Hypothalamus (tissue), 51 donors: ENCODE results near the gene VGF.

Experiments used
- DNase-seq, 51 donors: peaks; one replicate each; lab custom pipeline; 2025; lab: John Stamatoyannopoulos, UW

The VGF gene

GRCh38 chr7:101167645-101168411 lies 2.5 kb upstream of the VGF start:
- no peak for DNase-seq

DNA sequence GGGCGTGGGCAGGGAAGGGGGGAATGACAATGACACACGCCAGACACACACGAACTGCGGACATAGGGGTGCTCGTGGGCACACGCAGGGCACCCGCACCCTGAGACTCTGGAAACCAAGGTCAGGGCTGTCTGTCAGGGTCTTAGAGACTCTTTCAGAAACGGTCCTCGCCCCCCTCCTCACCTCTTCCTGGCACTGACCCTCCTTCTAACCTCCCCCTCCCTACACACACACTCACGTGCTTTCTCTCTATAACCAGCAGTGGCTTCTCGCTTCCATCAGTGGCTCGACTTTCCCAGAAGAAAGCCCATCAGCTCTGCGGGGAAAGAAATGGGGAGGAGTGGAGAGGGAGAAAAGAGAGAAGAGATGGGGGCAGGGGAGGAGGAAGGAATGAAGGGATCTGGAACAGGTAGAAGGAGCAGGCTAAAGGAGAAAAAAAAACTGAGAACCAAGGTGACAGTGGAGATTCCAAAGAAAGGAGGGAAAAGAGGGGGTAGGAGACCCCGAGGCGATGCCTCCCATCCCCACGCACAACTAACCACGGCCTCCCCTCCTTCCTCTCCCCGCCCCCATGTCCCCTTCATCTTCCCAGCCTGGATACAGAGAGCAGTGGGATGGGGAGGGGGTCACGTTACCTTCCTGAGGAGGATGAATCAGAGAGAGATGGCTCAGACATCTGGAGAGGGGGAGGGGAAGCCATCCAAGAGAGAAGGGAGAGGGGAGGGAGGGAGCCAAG lies 1.7 kb upstream of the VGF start:
- peak in 1 of 51 donors; percentile 24 for DNase-seq

- no peak for DNase-seq
Observed at GRCh38 chr7:101166648-101166908, 1.2 kb upstream of the VGF start.

- no peak for DNase-seq
Observed at GRCh38 chr7:101165958-101166647, 734 bp upstream of the VGF start.

- DNase-seq = peak in 1 of 51 donors; percentile 7
Observed at GRCh38 chr7:101164071-101164840, 1.1 kb downstream of the VGF start.

GRCh38 chr7:101163279-101164070 lies 1.9 kb downstream of the VGF start:
- DNase-seq = peak in 9 of 51 donors; percentile 7 to 58 (median 29)

DNA sequence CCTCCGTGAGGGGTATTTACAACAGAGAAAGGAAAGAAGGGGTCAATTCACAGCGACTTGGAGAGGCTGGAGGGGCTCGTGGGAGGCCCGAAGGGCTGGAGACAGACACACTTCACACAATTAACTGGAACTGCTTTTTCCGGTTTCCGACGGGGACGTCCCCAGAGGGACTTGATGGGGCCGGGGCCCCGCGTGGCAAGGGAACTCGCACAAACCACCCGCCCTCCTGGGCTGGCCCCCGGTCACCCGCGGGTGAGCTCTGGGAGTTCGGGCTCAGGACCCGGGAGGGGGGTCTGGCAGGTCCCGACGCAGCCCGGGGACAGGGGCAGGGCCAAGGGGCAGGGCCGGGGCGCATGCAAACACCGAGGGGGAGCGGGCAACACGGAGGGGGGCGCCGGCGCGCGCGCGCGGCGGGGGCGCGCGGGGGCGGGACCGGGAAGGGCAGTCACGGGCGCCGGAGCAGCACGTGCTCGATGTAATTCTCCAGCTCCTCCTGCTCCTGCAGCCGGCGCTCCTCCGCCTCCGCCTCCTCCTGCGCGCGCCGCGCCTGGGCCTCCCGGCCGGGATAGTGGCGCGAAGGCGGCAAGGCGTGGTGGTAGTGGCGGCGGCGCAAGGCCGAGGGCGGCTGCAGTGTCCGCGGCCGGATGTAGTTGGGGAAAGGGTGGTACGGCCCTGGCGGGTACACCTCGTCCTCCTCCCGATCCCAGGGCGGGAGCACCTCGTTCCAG lies 2.7 kb downstream of the VGF start:
- DNase-seq = peak in 4 of 51 donors; percentile 7 to 39 (median 25)

DNA sequence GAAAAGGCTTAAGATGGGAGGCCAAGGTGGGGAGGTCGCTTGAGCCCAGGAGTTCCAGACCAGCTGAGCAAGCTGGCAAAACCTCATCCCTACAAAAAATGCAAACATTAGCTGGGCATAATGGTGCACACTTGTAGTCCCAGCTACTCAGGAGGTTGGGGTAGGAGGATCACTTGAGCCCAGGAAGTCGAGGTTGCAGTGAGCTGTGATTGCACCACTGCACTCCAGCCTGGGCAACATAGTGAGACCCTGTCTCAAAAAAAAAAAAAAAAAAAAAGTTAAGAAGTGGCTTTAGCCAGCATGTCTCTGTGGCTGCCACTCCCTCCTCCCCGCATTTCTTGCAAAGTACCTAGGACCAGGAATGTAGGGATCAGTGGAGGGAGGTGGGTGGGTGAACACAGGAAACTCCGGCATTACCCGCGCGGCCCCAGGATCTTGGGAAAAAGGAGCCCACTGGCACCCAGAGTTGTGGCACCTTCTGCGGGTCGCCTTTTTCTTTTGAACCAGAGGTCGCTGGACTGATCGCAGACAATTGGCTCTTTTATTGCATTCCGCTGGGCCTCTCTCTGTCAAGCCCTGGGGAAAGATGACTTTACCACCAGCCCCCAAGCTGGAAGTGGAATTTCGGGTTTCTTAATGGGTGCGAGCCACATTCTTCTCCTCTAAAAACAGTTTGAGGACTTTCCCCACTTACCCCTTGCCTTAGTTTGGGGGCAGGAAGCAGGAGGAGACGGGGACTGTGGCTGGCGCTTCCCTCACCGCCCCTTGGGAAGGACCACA lies 3.5 kb downstream of the VGF start:
- DNase-seq = no peak

DNA sequence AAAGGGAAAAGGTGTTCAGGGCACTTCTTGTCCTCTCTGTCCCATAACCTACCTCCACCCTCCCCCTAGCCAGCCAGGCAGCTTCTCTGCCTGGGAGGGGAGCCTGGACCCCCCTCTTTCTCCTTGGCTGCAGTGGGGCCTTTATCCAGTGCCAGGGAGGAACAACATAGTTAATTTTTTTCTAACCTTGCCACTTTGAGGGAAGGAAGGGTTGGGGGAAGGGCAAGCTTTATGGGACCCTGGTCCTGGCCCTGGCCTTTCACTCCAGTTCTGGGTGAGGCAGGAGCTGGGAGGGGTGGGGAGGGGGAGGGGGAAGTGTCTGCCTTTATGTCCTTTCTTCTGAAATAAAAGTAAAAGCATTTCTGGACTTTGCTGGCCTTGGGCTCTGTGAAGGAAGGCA lies 4.5 kb downstream of the VGF start:
- DNase-seq = no peak

GRCh38 chr7:101159696-101160674 lies 5.4 kb downstream of the VGF start:
- DNase-seq = peak in 3 of 51 donors; percentile 14 to 83 (median 32)

DNA sequence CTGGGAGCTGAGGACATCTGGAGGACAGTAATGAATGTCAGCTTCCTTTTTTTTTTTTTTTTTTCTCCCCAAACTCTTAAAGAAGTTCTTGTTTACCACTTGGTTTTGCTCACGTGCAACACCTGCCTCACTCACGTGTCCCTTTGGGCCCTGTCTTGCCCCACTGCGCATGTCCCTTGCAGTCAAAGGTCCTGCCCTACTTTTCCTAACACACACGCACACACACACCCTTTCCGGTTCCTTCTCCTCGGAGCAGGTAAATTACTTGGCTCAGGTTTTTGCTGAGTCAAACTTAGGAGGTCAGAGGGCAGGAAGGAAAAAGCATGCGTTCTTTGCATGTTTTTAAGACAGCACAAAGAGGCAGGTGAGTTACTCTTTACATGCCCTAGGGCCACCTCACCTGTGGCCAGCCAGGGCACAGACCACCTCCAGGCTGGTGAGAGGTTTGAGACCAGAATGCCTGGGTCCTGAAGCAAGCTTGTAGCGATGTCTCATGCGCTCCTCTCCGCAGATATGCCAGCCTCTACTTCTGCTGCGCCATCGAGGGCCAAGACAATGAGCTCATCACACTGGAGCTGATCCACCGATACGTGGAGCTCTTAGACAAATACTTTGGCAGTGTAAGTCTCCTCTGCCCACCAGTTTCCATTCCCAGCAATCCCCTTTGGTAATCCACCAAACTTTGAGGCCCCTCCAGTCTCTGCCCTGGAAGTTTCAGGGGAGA lies 8.3 kb downstream of the VGF start:
- DNase-seq = peak in 1 of 51 donors; percentile 29

DNA sequence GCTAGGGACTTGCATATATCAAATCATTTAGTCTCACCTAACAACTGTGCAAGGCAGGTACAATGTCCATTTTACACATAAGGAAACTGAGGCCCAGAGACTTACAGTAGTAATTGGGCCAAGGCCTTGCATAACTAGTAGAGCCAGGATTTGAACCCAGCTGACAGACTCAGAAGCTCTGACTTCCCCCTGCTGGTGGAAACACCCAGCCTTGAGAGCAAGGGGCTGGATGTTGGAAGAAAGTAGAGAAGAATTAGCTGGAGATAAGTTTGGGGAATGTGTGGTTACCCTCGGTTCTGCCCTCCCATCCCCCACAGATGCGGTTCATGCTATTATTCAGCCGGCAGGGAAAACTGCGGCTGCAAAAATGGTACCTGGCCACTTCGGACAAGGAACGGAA lies 9.1 kb downstream of the VGF start:
- no peak for DNase-seq

DNA sequence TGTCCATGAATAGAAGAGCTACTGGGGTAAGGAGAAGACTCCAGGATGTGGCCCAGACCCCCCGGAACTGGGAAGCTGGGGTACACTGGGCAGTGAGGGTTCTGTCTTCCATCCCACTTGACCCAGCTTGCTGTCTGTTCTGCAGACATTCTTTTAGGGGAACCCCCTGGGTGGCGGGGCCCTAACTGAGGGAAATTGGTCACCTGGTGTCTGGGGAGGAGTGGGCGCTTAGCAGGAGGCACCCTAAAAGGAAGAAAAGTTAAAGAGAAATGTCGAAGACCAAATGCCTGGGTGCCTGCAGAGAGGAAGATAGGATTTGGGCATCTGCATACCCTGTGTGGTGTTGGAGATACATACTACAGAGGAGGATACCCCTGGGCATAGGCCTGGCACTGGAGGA lies 10.1 kb downstream of the VGF start:
- DNase-seq = peak in 1 of 51 donors; percentile 17

DNA sequence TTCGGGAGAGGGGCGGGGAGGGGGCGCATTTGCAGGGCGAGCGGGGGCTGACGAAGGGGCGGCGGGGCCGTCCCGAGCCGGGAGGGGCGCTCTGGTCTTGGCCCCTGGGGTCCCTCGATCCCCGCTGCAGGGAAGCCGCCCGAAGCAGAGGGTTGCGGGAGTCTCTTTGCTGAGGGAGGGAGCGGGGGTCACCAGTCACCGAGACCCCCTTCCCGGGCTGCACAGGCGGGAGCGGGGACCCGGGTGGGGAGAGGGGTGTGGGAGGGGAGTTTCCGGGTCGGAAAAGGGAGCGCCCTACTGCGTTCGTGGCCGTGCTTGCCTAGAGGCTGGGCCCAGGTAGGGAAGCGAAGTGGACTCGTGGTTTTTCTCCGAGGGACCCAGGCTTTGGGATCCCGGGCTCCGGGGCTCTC lies 10.7 kb downstream of the VGF start:
- peak in 1 of 51 donors; percentile 20 for DNase-seq

GRCh38 chr7:101153969-101154692 lies 11.2 kb downstream of the VGF start, which contains the start of gene AP1S1:
Gene AP1S1 (plus strand): TSS chr7:101154476. CDS start chr7:101154515, 39 bp downstream.
- peak; percentile 38 to 94 (median 86) for DNase-seq
